AG09319 (cell line): ENCODE data around the gene KIF13A.
"Not testable (repeated sequence)": the region's sequence is repeated elsewhere in the genome, so short reads cannot be mapped to it uniquely, and the experiment has no call there.

Experiments used
- DNase-seq: peaks from one replicate; pipeline ENCODE4 v3.0.0-alpha.2; 2010; ENCODE audit warnings: low read depth; ENCODE audit errors: extremely low read depth
- CTCF ChIP-seq: IDR thresholded peaks from 2 replicates; pipeline ENCODE4 v1.5.1; 2011; ENCODE audit warnings: low read depth, mild to moderate bottlenecking, inconsistent platforms, low read length, moderate library complexity

Gene KIF13A

GRCh38 chr6:17894191-17894590, 93.2 kb downstream of the KIF13A start:
- DNase-seq, result no peak
- TF ChIP-seq CTCF, result no peak

- TF ChIP-seq CTCF, result no peak
- DNase-seq, result no peak
These were observed 95.2 kb downstream of the KIF13A start for GRCh38 chr6:17892097-17892686.

- no peak for DNase-seq
- no peak for TF ChIP-seq CTCF
These were observed 97.1 kb downstream of the KIF13A start for GRCh38 chr6:17890309-17890708.

- not testable (repeated sequence) for DNase-seq
These were observed 97.7 kb downstream of the KIF13A start for GRCh38 chr6:17889777-17890176.

- TF ChIP-seq CTCF, result no peak
- DNase-seq, result no peak
These were observed 100.5 kb downstream of the KIF13A start for GRCh38 chr6:17886891-17887290.

- TF ChIP-seq CTCF, result no peak
- no peak for DNase-seq
These were observed 101.4 kb downstream of the KIF13A start for GRCh38 chr6:17885889-17886576.

- no peak for DNase-seq
- TF ChIP-seq CTCF, result no peak
These were observed 102.6 kb downstream of the KIF13A start for GRCh38 chr6:17884498-17885478.
